HG03342 (cell line): ENCODE results near the gene STYX.

Source experiments
- ATAC-seq: cut with Tn5 transposase; IDR thresholded peaks from one replicate; pipeline ENCODE4 v1.9.1; 2021; ENCODE audit warnings: mild to moderate bottlenecking, moderate library complexity; ENCODE audit not compliant: unreplicated experiment

STYX gene

DNA sequence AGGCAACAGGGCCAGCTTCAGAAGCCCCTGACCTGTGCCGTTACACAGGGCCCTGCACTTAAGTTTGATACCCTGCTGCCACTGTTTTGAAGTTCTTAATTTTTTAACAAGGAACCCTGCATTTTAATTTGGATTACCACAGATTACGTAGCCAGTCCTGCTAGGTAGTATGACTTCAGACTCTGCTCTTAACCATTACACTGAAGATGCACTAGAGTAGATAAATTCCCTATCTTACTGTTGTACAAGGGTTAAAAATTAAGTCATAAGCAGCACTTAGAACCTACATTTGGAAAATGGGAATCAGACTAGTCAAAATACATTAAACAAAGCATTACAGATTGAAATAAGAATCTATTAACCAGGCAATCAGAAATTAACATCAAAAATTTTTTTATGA is 59.2 kb downstream of the STYX start:
- ATAC-seq: no peak

DNA sequence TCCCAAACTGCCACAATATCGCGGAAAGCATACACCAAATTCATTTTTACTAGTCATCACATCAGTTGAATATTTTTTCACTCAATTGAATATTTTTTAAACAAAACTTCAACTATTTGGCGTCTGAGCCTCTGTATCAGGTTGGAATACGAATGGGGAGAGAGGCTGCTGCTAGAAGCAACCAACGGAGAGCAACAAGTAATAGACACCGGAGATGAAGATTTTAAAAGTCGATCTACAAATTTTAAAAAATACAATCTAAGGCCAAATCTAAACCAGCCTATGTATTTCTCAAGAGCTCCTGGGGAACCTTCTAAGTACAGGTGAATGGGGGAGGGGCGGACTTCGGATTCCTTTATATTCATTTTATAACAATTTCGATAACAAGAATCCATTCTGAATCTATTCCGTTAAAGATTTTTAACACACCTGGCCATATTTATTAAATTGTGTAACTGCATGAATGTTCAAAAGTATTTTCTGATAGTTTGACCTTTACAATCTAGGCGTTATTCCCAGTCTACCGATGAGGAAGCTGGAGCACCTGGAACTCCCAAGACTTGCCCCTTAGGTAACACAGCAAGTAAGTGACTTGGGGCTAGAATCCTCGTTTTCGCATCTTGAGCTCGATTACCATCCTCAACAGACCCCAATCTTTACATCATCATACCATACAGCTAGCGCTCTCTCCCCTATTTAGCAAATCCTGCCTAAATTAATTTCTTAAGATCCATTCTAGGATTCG is 60.2 kb downstream of the STYX start:
- no peak for ATAC-seq

DNA sequence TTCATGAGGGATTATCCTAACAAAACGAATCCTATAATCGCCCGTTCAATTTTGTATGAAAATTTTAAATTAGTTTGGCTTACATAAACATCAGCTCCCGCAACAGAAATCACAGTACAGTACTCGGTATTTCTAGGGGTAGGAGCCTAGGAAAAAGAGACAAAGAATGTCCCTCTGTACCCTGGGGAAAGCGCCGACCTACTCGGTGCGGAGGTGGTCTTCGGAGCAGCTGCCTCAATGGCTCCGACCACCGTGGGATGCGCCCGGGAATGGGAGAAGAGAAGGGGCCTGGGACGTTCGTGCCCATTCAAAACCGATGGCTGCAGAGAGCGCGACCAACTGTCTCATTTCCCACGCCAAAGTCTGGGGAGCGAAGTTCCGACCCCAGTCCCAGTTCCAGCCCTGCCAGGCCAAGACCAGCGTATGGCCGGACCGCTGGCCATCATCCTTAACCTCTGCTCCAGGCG is 60.8 kb downstream of the STYX start:
- ATAC-seq: no peak

DNA sequence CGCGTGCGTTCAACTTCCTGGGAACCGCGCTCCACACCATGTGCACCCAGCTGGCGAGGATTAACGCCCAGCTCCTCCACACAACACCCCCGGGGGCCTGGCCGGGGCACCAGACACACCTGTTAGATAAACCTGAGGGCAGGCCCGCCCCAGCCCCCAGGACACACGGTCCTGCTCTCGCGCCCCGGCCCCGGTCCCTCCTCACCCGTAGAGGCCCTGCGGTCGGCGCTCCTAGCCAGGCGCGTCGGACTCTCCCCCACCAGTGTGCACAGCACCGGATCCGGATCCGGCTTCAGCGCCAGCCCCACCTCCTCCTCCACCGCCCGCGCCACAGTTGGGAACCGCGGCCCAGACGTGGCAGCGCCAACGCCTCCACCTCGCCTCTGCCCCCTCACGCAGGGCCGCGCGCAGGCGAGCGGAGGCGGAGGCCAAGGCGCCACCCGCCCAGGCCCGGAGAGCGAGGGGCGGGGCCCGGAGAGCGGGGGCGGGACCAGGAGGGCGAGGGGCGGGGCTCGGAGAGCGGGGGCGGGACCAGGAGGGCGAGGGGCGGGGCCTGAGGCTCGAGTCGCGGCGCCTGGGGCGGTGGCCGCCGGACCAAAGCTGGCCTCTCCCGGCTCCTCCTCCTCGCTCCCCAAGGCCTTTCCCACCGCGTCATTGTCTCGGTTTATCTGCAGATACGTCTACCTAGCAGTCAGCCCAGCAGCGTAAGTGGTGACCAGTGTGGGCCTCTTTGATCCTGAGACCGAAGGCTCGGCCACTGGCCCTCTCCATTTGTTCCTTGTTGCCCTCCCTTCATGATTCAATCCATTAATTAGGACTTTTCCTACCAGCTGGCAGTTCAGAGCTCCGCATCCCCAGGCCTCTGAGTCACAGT is 61.5 kb downstream of the STYX start, which contains the start of gene GNPNAT1:
Gene GNPNAT1, minus strand, starts transcription at position 385 of the 874 bp plus-strand sequence. CDS start 6,957 bp downstream, outside the sequence.
- ATAC-seq: peak; percentile 92

DNA sequence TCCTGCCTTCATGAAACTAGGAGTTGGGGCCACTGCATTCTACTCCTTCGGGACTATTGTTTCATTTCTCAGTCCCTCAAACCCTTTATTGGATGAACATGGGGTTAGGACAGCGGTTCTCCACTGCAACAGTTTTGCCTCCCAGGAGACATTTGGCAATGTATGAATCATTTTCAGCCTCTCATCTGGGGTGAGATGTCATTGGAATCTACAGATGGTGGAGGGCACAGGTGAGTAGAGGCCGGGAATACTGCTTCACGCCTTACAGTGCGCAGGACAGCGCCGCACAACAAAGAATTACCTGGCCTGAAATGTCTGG is 62.1 kb downstream of the STYX start:
- ATAC-seq: no peak

DNA sequence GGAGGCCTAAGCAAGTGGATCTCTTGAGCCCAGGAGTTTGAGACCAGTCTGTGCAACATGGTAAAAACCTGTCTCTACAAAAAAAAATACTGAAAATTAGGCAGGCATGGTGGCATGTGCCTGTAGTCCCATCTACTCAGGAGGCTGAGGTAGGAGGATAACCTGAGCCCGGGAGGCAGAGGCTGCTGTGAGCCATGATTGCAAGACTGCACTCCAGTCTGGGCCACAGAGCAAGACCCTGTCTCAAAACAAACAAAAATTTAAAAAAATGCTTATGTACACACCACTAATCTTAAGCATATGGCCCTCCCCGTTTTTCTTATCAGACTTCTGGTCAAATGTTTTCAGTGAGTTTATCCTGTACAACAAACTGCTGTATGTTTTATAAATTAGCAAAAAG is 63.1 kb downstream of the STYX start:
- ATAC-seq: no peak

DNA sequence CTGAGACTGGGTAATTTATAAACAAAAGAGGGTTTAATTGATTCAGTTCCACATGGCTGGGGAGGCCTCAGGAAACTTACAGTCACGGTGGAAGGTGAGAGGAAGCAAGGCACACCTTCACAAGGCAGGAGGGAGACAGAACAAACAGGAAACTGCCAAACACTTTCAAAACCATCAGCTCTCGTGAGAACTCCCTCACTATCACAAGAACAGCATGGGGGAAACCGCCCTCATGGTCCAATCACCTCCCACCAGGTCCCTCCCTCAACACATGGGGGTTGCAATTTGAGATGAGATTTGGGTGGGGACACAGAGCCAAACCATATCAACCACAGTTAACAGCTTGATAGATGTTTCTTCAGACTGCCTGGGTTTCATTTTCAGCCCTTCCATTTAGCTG is 67.7 kb downstream of the STYX start:
- ATAC-seq: no peak

DNA sequence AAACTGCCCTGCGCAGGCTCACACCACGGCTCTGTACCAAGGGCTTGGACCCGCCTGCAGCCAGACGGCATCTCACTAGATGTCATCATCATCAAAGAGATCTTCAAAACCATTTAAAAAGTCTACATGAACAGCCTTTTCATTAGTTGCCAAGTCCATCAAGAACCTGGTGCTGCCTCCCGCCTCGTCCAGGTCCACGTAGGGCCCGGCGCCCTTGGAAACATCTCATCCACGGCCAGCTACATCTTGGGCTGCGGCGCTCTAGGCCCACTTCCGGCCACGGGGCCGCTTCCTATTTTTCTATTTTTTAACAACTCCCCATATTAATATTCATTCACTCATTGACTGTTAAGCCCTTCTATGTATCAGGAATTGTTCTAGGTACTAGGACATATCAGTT is 68.9 kb downstream of the STYX start:
- no peak for ATAC-seq

DNA sequence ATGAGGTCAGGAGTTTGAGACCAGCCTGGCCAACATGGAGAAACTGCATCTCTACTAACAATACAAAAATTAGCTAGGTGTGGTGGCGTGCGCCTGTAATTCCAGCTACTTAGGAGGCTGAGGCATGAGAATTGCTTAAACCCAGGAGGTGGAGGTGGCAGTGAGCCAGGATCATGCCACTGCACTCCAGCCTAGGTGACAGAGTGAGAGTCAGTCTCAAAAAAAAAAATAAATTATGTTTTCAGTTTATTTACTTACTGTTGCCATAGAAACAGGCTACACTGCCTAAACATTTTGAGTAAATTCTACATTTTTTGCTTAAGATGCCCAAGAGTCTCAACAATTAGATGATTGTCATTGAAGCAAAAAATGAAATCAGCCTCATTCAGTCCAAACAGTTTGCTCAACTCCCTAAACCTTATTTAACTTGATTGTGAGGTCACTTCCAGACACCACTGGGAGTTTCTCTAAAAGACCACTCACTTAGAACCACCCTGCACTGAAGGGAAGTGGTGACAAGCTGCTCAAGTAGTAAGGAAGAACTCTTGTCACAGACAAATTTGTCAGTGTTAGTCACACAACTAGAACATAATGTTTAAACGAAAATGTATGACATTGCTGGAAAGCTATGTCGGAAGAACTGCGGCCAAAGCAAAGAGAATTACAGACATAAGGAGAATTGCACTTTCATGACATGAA is 71.2 kb downstream of the STYX start:
- no peak for ATAC-seq

DNA sequence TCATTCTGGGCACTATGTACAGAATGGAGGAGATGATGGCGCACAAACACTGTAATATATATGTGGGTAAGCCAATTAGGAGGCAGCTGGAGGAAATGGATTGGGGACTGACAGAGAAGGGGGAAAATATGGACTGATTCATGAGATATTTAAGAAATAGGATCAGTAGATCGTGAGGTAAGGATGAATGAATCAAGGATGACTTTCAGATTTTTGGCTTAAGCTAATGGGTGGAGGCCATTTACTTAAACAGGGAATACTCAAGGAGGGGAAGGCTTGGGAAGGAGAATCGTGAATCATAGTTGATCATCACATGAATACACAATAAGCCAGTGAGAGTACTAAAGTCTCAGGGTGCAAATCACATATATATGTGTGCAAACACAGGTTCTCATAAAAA is 72.6 kb downstream of the STYX start:
- no peak for ATAC-seq

DNA sequence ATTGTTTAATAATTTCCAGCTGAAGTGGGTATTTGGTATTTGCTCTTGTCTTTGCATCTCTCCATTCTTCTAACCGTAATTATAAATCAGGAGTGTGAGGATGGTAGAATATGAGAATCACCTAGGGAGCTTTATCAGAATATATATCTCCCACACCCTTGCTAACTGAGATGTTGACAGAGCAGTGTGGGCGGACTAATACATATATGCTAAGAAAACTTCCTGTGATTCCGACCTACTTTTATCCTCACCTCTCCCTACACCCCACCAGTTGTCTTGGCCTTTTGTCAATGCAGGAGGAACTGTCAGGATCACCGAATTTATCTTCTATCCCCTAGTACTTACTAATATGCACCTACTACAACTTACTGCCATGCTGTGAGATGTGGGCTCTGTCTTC is 76.1 kb downstream of the STYX start:
- ATAC-seq: no peak

DNA sequence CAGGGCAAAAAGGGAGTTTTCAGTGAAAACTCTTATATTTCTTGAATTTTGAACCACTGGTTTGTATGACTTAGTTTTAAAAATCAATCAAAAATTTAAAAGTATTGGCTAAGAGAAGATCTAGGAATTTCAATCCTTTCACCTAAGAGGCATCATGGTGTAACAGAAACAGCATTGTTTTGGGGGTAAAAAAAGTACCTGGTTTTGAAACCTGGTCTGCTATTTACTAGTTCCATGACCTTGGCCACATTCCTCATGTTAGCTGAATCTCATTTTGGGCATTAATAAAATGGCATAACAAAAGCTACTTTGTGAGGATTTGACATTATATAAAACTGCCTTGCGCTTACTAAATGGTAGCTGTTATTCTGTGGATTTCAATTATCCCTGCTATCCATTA is 78.1 kb downstream of the STYX start:
- no peak for ATAC-seq

DNA sequence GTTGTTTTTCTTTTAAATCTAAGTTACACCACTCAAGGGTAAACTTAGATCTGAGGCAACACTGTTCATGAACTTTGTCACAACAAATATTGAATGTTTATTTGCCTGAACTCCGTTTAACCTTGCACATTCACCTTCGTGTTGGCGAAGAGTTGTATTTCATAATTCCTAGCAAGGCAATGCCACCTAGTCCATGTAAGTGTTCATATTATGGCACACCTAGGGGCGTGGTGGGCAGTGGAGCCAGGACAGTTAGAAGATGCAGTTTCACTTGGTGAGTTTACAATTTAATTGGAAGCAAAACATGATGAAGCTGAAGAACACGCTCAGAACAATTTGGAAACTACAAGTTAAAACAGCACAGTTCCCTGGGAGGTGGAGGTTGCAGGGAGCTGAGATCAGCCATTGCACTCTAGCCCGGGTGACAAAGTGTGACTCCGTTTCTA is 91.9 kb downstream of the STYX start:
- no peak for ATAC-seq

DNA sequence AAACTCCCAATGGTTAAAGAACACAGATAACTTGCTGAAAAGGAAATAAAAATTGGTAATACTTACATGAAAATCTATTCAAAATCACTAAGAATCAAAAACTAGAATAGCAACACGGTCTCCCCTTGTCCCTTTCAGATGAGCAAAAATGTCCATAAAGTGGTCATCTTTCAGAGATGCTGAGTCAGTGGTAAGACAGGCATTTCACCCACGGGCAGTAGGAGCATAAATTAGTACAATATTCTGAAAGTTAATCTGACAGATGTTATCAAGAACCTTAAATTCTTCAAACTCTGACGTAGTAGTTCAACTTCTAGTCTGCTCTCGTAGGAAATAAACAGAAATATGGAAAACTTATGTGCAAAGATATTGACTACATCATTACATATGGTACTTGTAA is 94.5 kb downstream of the STYX start:
- no peak for ATAC-seq
